ENCODE measurements around the gene LRFN3.

GRCh38 chr19:35943321-35944301 is 7.4 kb downstream of the LRFN3 start:
- TF ChIP-seq CTCF (conservative IDR thresholded peaks at IDR 0.05; ENCODE audit: low read depth, low read length) (no peak), NFE2L2 (IDR thresholded peaks at IDR 0.05; ENCODE audit: low read depth, low read length) (no peak), POLR2A (IDR thresholded peaks at IDR 0.05; ENCODE audit: low read depth, low read length) (no peak), CEBPB (IDR thresholded peaks at IDR 0.05; ENCODE audit: low read depth, low read length) (no peak), BHLHE40 (IDR thresholded peaks at IDR 0.05; ENCODE audit: low read depth, low read length) (no peak), MXI1 (IDR thresholded peaks at IDR 0.05; ENCODE audit: borderline replicate concordance, low read depth, low read length) (no peak), SMC3 (IDR thresholded peaks at IDR 0.05; ENCODE audit: low read depth, low read length) (no peak), RFX5 (IDR thresholded peaks at IDR 0.05; ENCODE audit: low read depth, low read length) (no peak), RCOR1 (IDR thresholded peaks at IDR 0.05; ENCODE audit: insufficient replicate concordance, low read length) (no peak), MAZ (IDR thresholded peaks at IDR 0.05; ENCODE audit: borderline replicate concordance, low read depth, low read length) (no peak), USF2 (IDR thresholded peaks at IDR 0.05; ENCODE audit: low read depth, low read length) (no peak), MAFK (IDR thresholded peaks at IDR 0.05; ENCODE audit: low read depth, low read length) (no peak), FOS (IDR thresholded peaks at IDR 0.05; ENCODE audit: low read depth, low read length) (no peak), RAD21 (IDR thresholded peaks at IDR 0.05; ENCODE audit: low read length) (no peak)
